Tibial nerve (tissue), 4 donors: ENCODE data around the gene SASS6.

Experiments
- CTCF ChIP-seq, 5 experiments: fragments of 200-600 bp in 3 of 5; fragments of 450-650 bp in 2 of 5; sonication (generic) in 3 of 5; IDR thresholded peaks; one replicate each; pipeline ENCODE4 v1.5.1; 2016 to 2019; ENCODE audit warnings: antibody characterized with exemption in 5 of 5, mild to moderate bottlenecking in 3 of 5, moderate library complexity in 2 of 5
- EP300 ChIP-seq, 2 donors: sonication (generic); formaldehyde crosslinking; IDR thresholded peaks; one replicate each; pipeline ENCODE4 v1.6.1; 2017; ENCODE audit warnings: antibody characterized with exemption in 2 of 2, mild to moderate bottlenecking in 1 of 2
- POLR2A ChIP-seq, 2 donors: fragments of 450-650 bp; IDR thresholded peaks; one replicate each; pipeline ENCODE4 v1.6.1; 2017; ENCODE audit warnings: antibody characterized with exemption in 2 of 2, mild to moderate bottlenecking in 2 of 2, moderate library complexity in 2 of 2

- no peak for TF ChIP-seq POLR2A (IDR thresholded peaks at IDR 0.05)
- TF ChIP-seq CTCF (IDR thresholded peaks at IDR 0.05) = no peak
- no peak for TF ChIP-seq EP300 (IDR thresholded peaks at IDR 0.05)
These were observed 1.1 kb downstream of the SASS6 start for GRCh38 chr1:100131623-100132022.
